ENCODE data around the gene PASK. TPM values are rescaled to one million over a fixed set of nuclear protein-coding genes. Genes with fewer than 3 reads are reported as not detected.
"Not testable (repeated sequence)": the region's sequence is repeated elsewhere in the genome, so short reads cannot be mapped to it uniquely, and the experiment has no call there.

The PASK gene
- polyA plus RNA-seq, 4 donors = 4.7 to 14.7 (median 6.2) TPM

- Histone ChIP-seq H3K27me3 (ENCODE audit: control insufficient read depth in 3 of 3, insufficient read depth in 3 of 3, low read length in 3 of 3) (no peaks in the 10 kb centered on the region), H3K9me3 (ENCODE audit: control insufficient read depth in 2 of 2, insufficient read depth in 1 of 2, low read depth in 1 of 2, low read length in 1 of 2) (no peaks in the 10 kb centered on the region), H3K36me3 (ENCODE audit: control insufficient read depth in 3 of 3, insufficient read depth in 2 of 3, low read depth in 1 of 3, low read length in 3 of 3) (peaks cover 18 to 64% (median 19%) of the 10 kb centered on the region in 3 donors), H3K4me1 (ENCODE audit: control insufficient read depth in 3 of 3, insufficient read depth in 2 of 3, low read depth in 1 of 3, low read length in 2 of 3) (no peaks in the 10 kb centered on the region), H3K4me3 (ENCODE audit: low read depth in 1 of 3, low read length in 3 of 3) (no peak overlapping the region), H3K27ac (ENCODE audit: low read depth in 1 of 3, low read length in 2 of 3) (no peak overlapping the region)
- 91 to 97% (median 94%) methylated on average over 7 of the region's 7 CpGs for WGBS, 3 donors
- no peak for FAIRE-seq
- no peak for DNase-seq
Measured at GRCh38 chr2:241094172-241094571, 55.1 kb downstream of the PASK start.

- not testable (repeated sequence) for H3K4me3 ChIP-seq (ENCODE audit: low read depth in 1 of 3, low read length in 3 of 3); DNase-seq; FAIRE-seq; H3K4me1 ChIP-seq (ENCODE audit: control insufficient read depth in 3 of 3, insufficient read depth in 2 of 3, low read depth in 1 of 3, low read length in 2 of 3); H3K27me3 ChIP-seq (ENCODE audit: control insufficient read depth in 3 of 3, insufficient read depth in 3 of 3, low read length in 3 of 3); H3K27ac ChIP-seq (ENCODE audit: low read depth in 1 of 3, low read length in 2 of 3); H3K9me3 ChIP-seq (ENCODE audit: control insufficient read depth in 2 of 2, insufficient read depth in 1 of 2, low read depth in 1 of 2, low read length in 1 of 2)
- 84 to 86% (median 85%) methylated on average over 10 of the region's 10 CpGs for WGBS, 3 donors
- H3K36me3 ChIP-seq (ENCODE audit: control insufficient read depth in 3 of 3, insufficient read depth in 2 of 3, low read depth in 1 of 3, low read length in 3 of 3) = peaks cover 21 to 66% (median 24%) of the 10 kb centered on the region in 3 donors
Measured at GRCh38 chr2:241093133-241093781, 56.0 kb downstream of the PASK start.

DNA sequence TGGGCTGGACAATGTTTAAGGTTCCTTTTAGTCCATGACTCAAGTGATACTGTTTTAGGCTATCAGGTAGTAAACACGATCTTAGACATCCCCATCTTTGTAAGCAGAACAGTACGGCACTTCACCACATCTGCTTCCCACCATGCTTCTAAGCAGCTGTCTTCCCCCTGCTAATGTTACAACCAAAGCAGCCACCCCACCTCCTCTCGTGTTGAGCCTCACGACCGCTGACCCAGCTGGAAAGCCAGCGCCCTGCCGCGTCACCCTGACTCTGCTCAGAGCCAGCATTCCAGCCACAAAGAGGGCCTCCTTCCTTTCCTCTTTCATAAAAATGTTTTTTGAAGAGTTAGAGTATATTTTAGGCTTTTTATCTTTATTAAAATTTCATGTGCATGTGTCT, 56.6 kb downstream of the PASK start:
- no peaks in the 10 kb centered on the region for H3K9me3 ChIP-seq (ENCODE audit: control insufficient read depth in 2 of 2, insufficient read depth in 1 of 2, low read depth in 1 of 2, low read length in 1 of 2)
- H3K4me1 ChIP-seq (ENCODE audit: control insufficient read depth in 3 of 3, insufficient read depth in 2 of 3, low read depth in 1 of 3, low read length in 2 of 3) = no peaks in the 10 kb centered on the region
- H3K36me3 ChIP-seq (ENCODE audit: control insufficient read depth in 3 of 3, insufficient read depth in 2 of 3, low read depth in 1 of 3, low read length in 3 of 3) = peaks cover 23 to 72% (median 28%) of the 10 kb centered on the region in 3 donors
- 78 to 87% (median 81%) methylated on average over 8 of the region's 8 CpGs for WGBS, 3 donors
- DNase-seq (no peak), FAIRE-seq (no peak)
- H3K27me3 ChIP-seq (ENCODE audit: control insufficient read depth in 3 of 3, insufficient read depth in 3 of 3, low read length in 3 of 3) = no peaks in the 10 kb centered on the region
- no peak overlapping the region for H3K27ac ChIP-seq (ENCODE audit: low read depth in 1 of 3, low read length in 2 of 3)
- H3K4me3 ChIP-seq (ENCODE audit: low read depth in 1 of 3, low read length in 3 of 3) = no peak overlapping the region

DNA sequence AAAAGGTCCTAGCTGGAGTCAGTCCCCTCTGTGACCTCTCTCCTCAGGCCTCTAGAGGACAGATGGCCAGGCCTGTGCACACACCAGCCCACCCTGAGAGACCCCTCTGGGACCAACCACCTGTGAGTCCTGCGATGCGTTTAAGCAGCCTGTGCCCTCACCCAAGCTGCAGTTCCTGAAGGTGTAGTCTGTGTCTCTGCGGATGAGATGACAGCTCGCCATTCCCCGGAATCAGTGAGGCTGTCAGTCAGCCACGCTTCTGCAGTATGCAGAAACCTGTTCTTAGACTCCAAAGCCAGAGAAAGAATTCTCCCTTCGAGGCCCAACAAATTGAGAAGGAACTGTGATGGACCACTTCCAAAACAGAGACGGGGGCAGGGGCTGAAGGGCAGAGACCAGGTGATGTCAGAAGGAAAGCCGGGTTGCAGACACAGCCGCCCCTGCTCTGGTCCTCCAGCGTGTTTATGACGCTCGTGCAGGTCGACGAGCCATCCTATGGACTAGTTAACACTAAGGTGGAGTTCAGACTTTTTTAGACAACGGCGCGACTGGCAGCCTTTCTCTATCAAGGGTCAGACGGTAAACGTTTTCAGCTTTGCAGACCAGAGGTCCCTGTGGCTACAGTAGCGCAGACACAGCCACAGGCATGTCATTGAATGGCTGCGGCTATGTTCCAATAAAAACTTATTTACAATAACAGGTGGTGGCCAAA, 57.4 kb downstream of the PASK start:
- WGBS, 3 donors = 90 to 94% (median 92%) methylated on average over 22 of the region's 22 CpGs
- DNase-seq (no peak), FAIRE-seq (no peak)
- Histone ChIP-seq H3K4me3 (ENCODE audit: low read depth in 1 of 3, low read length in 3 of 3) (no peak overlapping the region), H3K27me3 (ENCODE audit: control insufficient read depth in 3 of 3, insufficient read depth in 3 of 3, low read length in 3 of 3) (no peaks in the 10 kb centered on the region), H3K4me1 (ENCODE audit: control insufficient read depth in 3 of 3, insufficient read depth in 2 of 3, low read depth in 1 of 3, low read length in 2 of 3) (no peaks in the 10 kb centered on the region), H3K27ac (ENCODE audit: low read depth in 1 of 3, low read length in 2 of 3) (no peak overlapping the region), H3K9me3 (ENCODE audit: control insufficient read depth in 2 of 2, insufficient read depth in 1 of 2, low read depth in 1 of 2, low read length in 1 of 2) (no peaks in the 10 kb centered on the region), H3K36me3 (ENCODE audit: control insufficient read depth in 3 of 3, insufficient read depth in 2 of 3, low read depth in 1 of 3, low read length in 3 of 3) (peaks cover 23 to 76% (median 28%) of the 10 kb centered on the region in 3 donors)

- 83 to 91% (median 88%) methylated on average over 10 of the region's 10 CpGs for WGBS, 3 donors
- FAIRE-seq = no peak
- DNase-seq = no peak
- Histone ChIP-seq H3K4me3 (ENCODE audit: low read depth in 1 of 3, low read length in 3 of 3) (no peak overlapping the region), H3K9me3 (ENCODE audit: control insufficient read depth in 2 of 2, insufficient read depth in 1 of 2, low read depth in 1 of 2, low read length in 1 of 2) (no peaks in the 10 kb centered on the region), H3K27me3 (ENCODE audit: control insufficient read depth in 3 of 3, insufficient read depth in 3 of 3, low read length in 3 of 3) (no peaks in the 10 kb centered on the region), H3K36me3 (ENCODE audit: control insufficient read depth in 3 of 3, insufficient read depth in 2 of 3, low read depth in 1 of 3, low read length in 3 of 3) (peaks cover 24 to 78% (median 31%) of the 10 kb centered on the region in 3 donors), H3K27ac (ENCODE audit: low read depth in 1 of 3, low read length in 2 of 3) (no peak overlapping the region), H3K4me1 (ENCODE audit: control insufficient read depth in 3 of 3, insufficient read depth in 2 of 3, low read depth in 1 of 3, low read length in 2 of 3) (no peaks in the 10 kb centered on the region)
Measured at GRCh38 chr2:241091201-241091600, 58.1 kb downstream of the PASK start.

DNA sequence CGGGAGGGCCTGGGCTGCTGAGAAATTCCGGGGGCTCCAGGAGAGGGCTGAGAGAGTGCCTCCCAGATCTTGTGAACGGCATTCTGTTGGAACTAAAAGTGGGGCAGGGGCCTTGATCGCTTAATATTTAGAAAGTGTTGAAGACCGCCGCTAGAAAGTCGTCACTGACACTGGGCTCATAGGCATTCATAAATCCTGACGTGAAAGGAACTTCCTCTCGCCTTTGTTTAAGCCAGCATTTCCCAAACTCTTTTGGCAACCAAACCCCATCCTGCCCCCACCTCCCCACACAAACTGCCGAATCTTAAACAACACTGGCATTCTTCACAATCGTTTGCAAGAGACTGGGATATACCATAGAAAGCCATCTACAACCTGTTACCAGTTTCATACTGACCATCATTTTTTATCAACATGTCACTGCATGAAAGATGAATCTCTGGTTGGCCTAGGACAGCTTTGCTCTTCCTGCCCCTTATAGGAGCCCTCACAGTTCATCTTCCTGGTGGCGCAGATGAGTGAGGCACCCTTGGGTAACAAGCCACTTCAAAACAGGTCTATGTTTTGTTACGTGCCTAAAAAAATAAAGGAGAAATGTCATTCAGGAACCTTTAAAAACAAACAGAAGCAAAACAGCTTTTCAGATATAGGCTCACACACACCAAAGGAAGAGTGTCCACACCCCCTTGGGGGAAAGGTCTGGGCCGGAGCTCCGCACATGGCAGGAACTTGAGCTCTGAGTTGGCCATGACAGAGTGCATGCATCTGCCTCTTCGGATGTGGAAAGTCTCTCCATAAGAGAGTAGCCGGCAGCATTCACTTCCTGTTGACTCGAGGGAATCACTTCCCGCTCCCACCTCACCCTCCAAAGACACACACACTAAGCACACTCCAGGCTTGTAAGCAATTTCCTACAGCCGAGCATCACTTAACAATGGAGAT, 60.2 kb downstream of the PASK start:
- peaks cover 0 to 2% of the 10 kb centered on the region in 2 donors for H3K9me3 ChIP-seq (ENCODE audit: control insufficient read depth in 2 of 2, insufficient read depth in 1 of 2, low read depth in 1 of 2, low read length in 1 of 2)
- 78 to 88% (median 87%) methylated on average over 20 of the region's 20 CpGs for WGBS, 3 donors
- DNase-seq (no peak), FAIRE-seq (no peak)
- H3K27ac ChIP-seq (ENCODE audit: low read depth in 1 of 3, low read length in 2 of 3) = peak overlapping the region in 1 of 3 donors; percentile 53
- no peaks in the 10 kb centered on the region for H3K27me3 ChIP-seq (ENCODE audit: control insufficient read depth in 3 of 3, insufficient read depth in 3 of 3, low read length in 3 of 3)
- peaks cover 23 to 65% (median 27%) of the 10 kb centered on the region in 3 donors for H3K36me3 ChIP-seq (ENCODE audit: control insufficient read depth in 3 of 3, insufficient read depth in 2 of 3, low read depth in 1 of 3, low read length in 3 of 3)
- H3K4me3 ChIP-seq (ENCODE audit: low read depth in 1 of 3, low read length in 3 of 3) = no peak overlapping the region
- no peaks in the 10 kb centered on the region for H3K4me1 ChIP-seq (ENCODE audit: control insufficient read depth in 3 of 3, insufficient read depth in 2 of 3, low read depth in 1 of 3, low read length in 2 of 3)

GRCh38 chr2:241088376-241088775, 60.9 kb downstream of the PASK start:
- peak overlapping the region in 1 of 3 donors; percentile 53 for H3K27ac ChIP-seq (ENCODE audit: low read depth in 1 of 3, low read length in 2 of 3)

More at GRCh38 chr2:241088376-241088775, 60.9 kb downstream of the PASK start:
- Histone ChIP-seq H3K4me1 (ENCODE audit: control insufficient read depth in 3 of 3, insufficient read depth in 2 of 3, low read depth in 1 of 3, low read length in 2 of 3) (no peaks in the 10 kb centered on the region), H3K9me3 (ENCODE audit: control insufficient read depth in 2 of 2, insufficient read depth in 1 of 2, low read depth in 1 of 2, low read length in 1 of 2) (peaks cover 0 to 2% of the 10 kb centered on the region in 2 donors), H3K4me3 (ENCODE audit: low read depth in 1 of 3, low read length in 3 of 3) (no peak overlapping the region), H3K27me3 (ENCODE audit: control insufficient read depth in 3 of 3, insufficient read depth in 3 of 3, low read length in 3 of 3) (no peaks in the 10 kb centered on the region), H3K36me3 (ENCODE audit: control insufficient read depth in 3 of 3, insufficient read depth in 2 of 3, low read depth in 1 of 3, low read length in 3 of 3) (peaks cover 23 to 62% (median 26%) of the 10 kb centered on the region in 3 donors)
- FAIRE-seq (no peak), DNase-seq (no peak)
- WGBS, 3 donors = 83 to 97% (median 94%) methylated on average over 8 of the region's 8 CpGs

All from small intestine (tissue), 7 donors.